ENCODE data around the gene GPR162. TPM values are rescaled to one million over a fixed set of nuclear protein-coding genes. Genes with fewer than 3 reads are reported as not detected.
A peak's percentile ranks its signal among the peaks of the same experiment; 100 is the strongest.
"Not testable (repeated sequence)": the region's sequence is repeated elsewhere in the genome, so short reads cannot be mapped to it uniquely, and the experiment has no call there.

Gene GPR162
- total RNA-seq, 6 experiments from 2014 or later = 0.37 to 3.1 (median 2.1) TPM

GRCh38 chr12:6873094-6874014 is 51.7 kb downstream of the GPR162 start, which contains the start of gene SPSB2:
Gene SPSB2, minus strand, starts transcription at chr12:6873303. Its CDS starts 402 bp downstream, at chr12:6872901.
- Histone ChIP-seq H3K27me3 (no peaks in the 10 kb centered on the region), H3K4me3 (peak within 1 kb of the TSS; percentile 70 to 89 (median 75)), H3K36me3 (peaks cover 0 to 22% (median 12%) of the 10 kb centered on the region in 4 donors), H3K4me1 (peaks cover 0 to 30% (median 9%) of the 10 kb centered on the region in 4 donors), H3K9me3 (no peaks in the 10 kb centered on the region), H3K27ac (peak within 1 kb of the TSS; percentile 32 to 77 (median 59))
- DNase-seq = peak; percentile 99 to 100 (median 99)
- intact Hi-C loops (cut with DNase I) = no loop called here
- ATAC-seq = peak; percentile 86 to 96 (median 92)
- TF ChIP-seq POLR2A (IDR thresholded peaks at IDR 0.05) = peak; percentile 71
- TF ChIP-seq, protein P1, sequence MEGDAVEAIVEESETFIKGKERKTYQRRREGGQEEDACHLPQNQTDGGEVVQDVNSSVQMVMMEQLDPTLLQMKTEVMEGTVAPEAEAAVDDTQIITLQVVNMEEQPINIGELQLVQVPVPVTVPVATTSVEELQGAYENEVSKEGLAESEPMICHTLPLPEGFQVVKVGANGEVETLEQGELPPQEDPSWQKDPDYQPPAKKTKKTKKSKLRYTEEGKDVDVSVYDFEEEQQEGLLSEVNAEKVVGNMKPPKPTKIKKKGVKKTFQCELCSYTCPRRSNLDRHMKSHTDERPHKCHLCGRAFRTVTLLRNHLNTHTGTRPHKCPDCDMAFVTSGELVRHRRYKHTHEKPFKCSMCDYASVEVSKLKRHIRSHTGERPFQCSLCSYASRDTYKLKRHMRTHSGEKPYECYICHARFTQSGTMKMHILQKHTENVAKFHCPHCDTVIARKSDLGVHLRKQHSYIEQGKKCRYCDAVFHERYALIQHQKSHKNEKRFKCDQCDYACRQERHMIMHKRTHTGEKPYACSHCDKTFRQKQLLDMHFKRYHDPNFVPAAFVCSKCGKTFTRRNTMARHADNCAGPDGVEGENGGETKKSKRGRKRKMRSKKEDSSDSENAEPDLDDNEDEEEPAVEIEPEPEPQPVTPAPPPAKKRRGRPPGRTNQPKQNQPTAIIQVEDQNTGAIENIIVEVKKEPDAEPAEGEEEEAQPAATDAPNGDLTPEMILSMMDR (IDR thresholded peaks at IDR 0.05) = peak in 2 of 4 donors; percentile 8
- WGBS (ENCODE audit: insufficient coverage, low coverage, low lambda C conversion rate, missing lambda C conversion rate) = 0% methylated on average over 10 of the region's 66 CpGs

- intact Hi-C loops (cut with DNase I); ATAC-seq; H3K9me3 ChIP-seq; H3K27me3 ChIP-seq: not testable (repeated sequence)
- Histone ChIP-seq H3K4me3 (peak overlapping the region; percentile 70 to 89 (median 75)), H3K36me3 (peaks cover 0 to 22% (median 12%) of the 10 kb centered on the region in 4 donors), H3K27ac (peak overlapping the region; percentile 32 to 68 (median 59)), H3K4me1 (peaks cover 0 to 23% (median 6%) of the 10 kb centered on the region in 4 donors)
- peak in 1 of 3 donors; percentile 34 for DNase-seq
- 54% methylated on average over 9 of the region's 9 CpGs for WGBS (ENCODE audit: insufficient coverage, low coverage, low lambda C conversion rate, missing lambda C conversion rate)
Measured at GRCh38 chr12:6874015-6874368, 52.4 kb downstream of the GPR162 start.

Other genes starting within 250 kb of the GPR162 start
- 100 to 1,000 TPM in 1 of 6 experiments, 10 to 100 TPM in 5; 66.7 to 102 (median 82.3) TPM for gene CHD4, start 214.4 kb upstream of the GPR162 start, total RNA-seq
- 1 to 10 TPM in 1 of 6 experiments, under 1 TPM in 5; 0.31 to 1.5 (median 0.78) TPM for gene LPAR5, start 185.9 kb upstream of the GPR162 start, total RNA-seq
- gene ACRBP, start 174.4 kb upstream of the GPR162 start, total RNA-seq = 1 to 10 TPM in 4 of 6 experiments, under 1 TPM in 1, not detected in 1; 0.95 to 3.3 (median 1.7) TPM
- gene ING4, start 158.7 kb upstream of the GPR162 start, total RNA-seq = 10 to 100 TPM; 10.6 to 20.0 (median 17.0) TPM
- gene ZNF384, start 132.4 kb upstream of the GPR162 start, total RNA-seq = 10 to 100 TPM; 11.9 to 22.3 (median 18.3) TPM
- gene PIANP, start 121.0 kb upstream of the GPR162 start, total RNA-seq = not detected
- gene COPS7A, start 97.8 kb upstream of the GPR162 start, total RNA-seq = 10 to 100 TPM; 26.7 to 49.5 (median 30.6) TPM
- gene MLF2, start 68.7 kb upstream of the GPR162 start, total RNA-seq = 100 to 1,000 TPM; 104 to 185 (median 134) TPM
- gene PTMS, start 55.5 kb upstream of the GPR162 start, total RNA-seq = 100 to 1,000 TPM; 113 to 484 (median 404) TPM
- 1 to 10 TPM in 4 of 6 experiments, under 1 TPM in 2; 0.18 to 2.3 (median 1.4) TPM for gene LAG3, start 49.3 kb upstream of the GPR162 start, total RNA-seq
- gene CD4, start 32.3 kb upstream of the GPR162 start, total RNA-seq = 10 to 100 TPM; 10.0 to 41.6 (median 28.1) TPM
- 1 to 10 TPM in 5 of 6 experiments, under 1 TPM in 1; 0.98 to 2.1 (median 1.5) TPM for gene P3H3, start 6.6 kb downstream of the GPR162 start, total RNA-seq
- gene GNB3, start 19.1 kb downstream of the GPR162 start, total RNA-seq = under 1 TPM in 4 of 6 experiments, not detected in 2; 0.17 to 0.51 (median 0.43) TPM
- gene CDCA3, start 29.5 kb downstream of the GPR162 start, total RNA-seq = 1 to 10 TPM in 4 of 6 experiments, under 1 TPM in 2; 0.62 to 1.7 (median 1.3) TPM
- 10 to 100 TPM; 38.2 to 59.5 (median 42.6) TPM for gene USP5, start 30.3 kb downstream of the GPR162 start, total RNA-seq
- gene TPI1, start 45.7 kb downstream of the GPR162 start, total RNA-seq = 100 to 1,000 TPM; 265 to 400 (median 331) TPM
- 1 to 10 TPM; 1.7 to 5.3 (median 3.6) TPM for gene SPSB2, start 51.5 kb downstream of the GPR162 start, total RNA-seq
- 1 to 10 TPM in 5 of 6 experiments, under 1 TPM in 1; 0.93 to 4.3 (median 2.6) TPM for gene LRRC23, start 83.0 kb downstream of the GPR162 start, total RNA-seq
- 1 to 10 TPM; 1.1 to 9.3 (median 2.0) TPM for gene ENO2, start 92.8 kb downstream of the GPR162 start, total RNA-seq
- 10 to 100 TPM in 5 of 6 experiments, 1 to 10 TPM in 1; 9.2 to 24.1 (median 16.8) TPM for gene ATN1, start 106.1 kb downstream of the GPR162 start, total RNA-seq
- not detected for gene RNU7-1, start 122.0 kb downstream of the GPR162 start, total RNA-seq
- gene C12orf57, start 122.2 kb downstream of the GPR162 start, total RNA-seq = 100 to 1,000 TPM in 2 of 6 experiments, 10 to 100 TPM in 4; 47.6 to 189 (median 70.5) TPM
- 10 to 100 TPM; 12.1 to 30.6 (median 19.4) TPM for gene PTPN6, start 129.5 kb downstream of the GPR162 start, total RNA-seq
- gene PHB2, start 148.8 kb downstream of the GPR162 start, total RNA-seq = 100 to 1,000 TPM in 4 of 6 experiments, 10 to 100 TPM in 2; 95.5 to 215 (median 122) TPM
- gene EMG1, start 149.1 kb downstream of the GPR162 start, total RNA-seq = 10 to 100 TPM; 13.2 to 28.1 (median 18.9) TPM
- 100 to 1,000 TPM in 1 of 6 experiments, 10 to 100 TPM in 5; 50.6 to 115 (median 77.5) TPM for gene LPCAT3, start 196.7 kb downstream of the GPR162 start, total RNA-seq
- gene C1S, start 238.9 kb downstream of the GPR162 start, total RNA-seq = 1,000 to 10,000 TPM in 5 of 6 experiments, 100 to 1,000 TPM in 1; 993 to 2,993 (median 1,796) TPM

Data from right lobe of liver (tissue), 6 donors.